Measurements from ENCODE around the gene R3HDM4. TPM values are rescaled to one million over a fixed set of nuclear protein-coding genes. Genes with fewer than 3 reads are reported as not detected.
"Not testable (repeated sequence)": the region's sequence is repeated elsewhere in the genome, so short reads cannot be mapped to it uniquely, and the experiment has no call there.

R3HDM4 gene
- total and polyA plus RNA-seq, 2 donors (not counting 3 experiments of a cell fraction or from before 2014, with no cell fraction given) = 51.8 to 53.9 TPM

DNA sequence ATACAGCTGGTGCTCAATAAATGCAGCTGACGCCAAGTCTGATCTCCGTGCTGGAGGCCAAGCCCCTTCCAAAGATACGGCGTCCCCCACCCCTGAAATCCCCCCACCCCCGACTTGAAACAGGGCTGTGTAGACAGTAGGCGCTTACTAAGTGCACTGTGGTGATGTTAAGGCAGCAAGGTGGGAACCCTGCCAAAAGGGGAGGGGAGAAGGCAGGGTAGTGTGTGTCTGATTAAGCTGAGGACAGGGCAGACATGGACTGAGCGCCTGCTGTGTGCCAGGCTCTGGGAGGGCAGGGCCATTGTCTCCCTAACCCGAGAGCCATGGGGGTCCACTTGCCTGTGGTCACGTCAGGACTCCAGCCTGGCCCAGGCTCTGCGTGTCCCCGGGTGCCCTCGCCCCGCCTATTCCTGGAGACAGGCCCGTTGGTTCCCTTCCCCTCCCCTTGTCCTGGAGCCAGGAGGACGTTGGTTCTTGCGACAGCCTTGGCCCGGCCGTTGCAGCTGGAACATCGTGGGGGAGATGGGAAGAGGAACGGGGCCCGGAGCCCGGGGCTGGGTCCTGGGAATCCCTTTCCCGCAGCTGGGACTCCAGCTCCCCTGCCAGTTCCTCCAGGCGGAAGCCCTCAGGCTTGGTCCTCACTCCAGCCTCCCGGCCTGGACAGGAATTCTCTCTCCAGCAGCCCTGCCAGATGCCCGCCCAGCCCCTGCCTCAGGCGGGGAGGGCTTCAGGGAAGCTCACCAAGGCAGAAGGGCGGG, 62.6 kb downstream of the R3HDM4 start:
- Histone ChIP-seq H3K9ac (replicated peaks; ENCODE audit: extremely low read depth, insufficient read depth, low read length) (no peak overlapping the region), H3K9me3 (replicated peaks; ENCODE audit: control insufficient read depth, insufficient read depth, low read length) (no peaks in the 10 kb centered on the region), H3K4me1 (ENCODE audit: control insufficient read depth, extremely low read depth, insufficient read depth, low read length) (no peaks in the 10 kb centered on the region), H4K20me1 (replicated peaks; ENCODE audit: control insufficient read depth, extremely low read depth, insufficient read depth, low read length) (no peaks in the 10 kb centered on the region), H3K4me3 (replicated peaks in 1 of 3; ENCODE audit: insufficient read depth in 1 of 3, low read depth in 1 of 3, low read length in 3 of 3) (no peak overlapping the region), H3K27me3 (ENCODE audit: control insufficient read depth in 2 of 2, insufficient read depth in 2 of 2, low read length in 2 of 2) (no peaks in the 10 kb centered on the region), H3K79me2 (ENCODE audit: control insufficient read depth, insufficient read depth, low read length) (no peaks in the 10 kb centered on the region), H3K4me2 (ENCODE audit: insufficient read depth, low read length) (no peak overlapping the region), H3K36me3 (ENCODE audit: control insufficient read depth in 2 of 2, extremely low read depth in 1 of 2, insufficient read depth in 2 of 2, low read length in 2 of 2) (no peaks in the 10 kb centered on the region), H3K27ac (ENCODE audit: insufficient read depth, low read depth, low read length) (no peak overlapping the region), H3K9me1 (replicated peaks; ENCODE audit: control insufficient read depth, extremely low read depth, insufficient read depth, low read length) (no peaks in the 10 kb centered on the region), H2AFZ (ENCODE audit: low read depth, low read length) (peak overlapping the region; percentile 55)
- DNase-seq (ENCODE audit: low read depth, low spot score) = no peak
- no peak for TF ChIP-seq MYC (IDR thresholded peaks at IDR 0.05; ENCODE audit: low read depth, low read length)
- TF ChIP-seq EZH2 (IDR thresholded peaks at IDR 0.05; ENCODE audit: borderline replicate concordance, low read depth, low read length, severe bottlenecking) = no peak
- TF ChIP-seq, protein P1, sequence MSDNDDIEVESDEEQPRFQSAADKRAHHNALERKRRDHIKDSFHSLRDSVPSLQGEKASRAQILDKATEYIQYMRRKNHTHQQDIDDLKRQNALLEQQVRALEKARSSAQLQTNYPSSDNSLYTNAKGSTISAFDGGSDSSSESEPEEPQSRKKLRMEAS (IDR thresholded peaks at IDR 0.05; ENCODE audit: insufficient read depth, insufficient read length) = no peak
- TF ChIP-seq POLR2A (IDR thresholded peaks at IDR 0.05; ENCODE audit: low read depth, low read length) = no peak
- TF ChIP-seq JUN (IDR thresholded peaks at IDR 0.05; ENCODE audit: borderline replicate concordance, insufficient read depth, insufficient read length, low read depth) = no peak
- TF ChIP-seq GATA2 (IDR thresholded peaks at IDR 0.05; ENCODE audit: insufficient read depth, insufficient read length, low read depth, low read length) = no peak
- TF ChIP-seq FOS (IDR thresholded peaks at IDR 0.05; ENCODE audit: borderline replicate concordance, insufficient read depth, low read length) = no peak
- TF ChIP-seq, protein P2, sequence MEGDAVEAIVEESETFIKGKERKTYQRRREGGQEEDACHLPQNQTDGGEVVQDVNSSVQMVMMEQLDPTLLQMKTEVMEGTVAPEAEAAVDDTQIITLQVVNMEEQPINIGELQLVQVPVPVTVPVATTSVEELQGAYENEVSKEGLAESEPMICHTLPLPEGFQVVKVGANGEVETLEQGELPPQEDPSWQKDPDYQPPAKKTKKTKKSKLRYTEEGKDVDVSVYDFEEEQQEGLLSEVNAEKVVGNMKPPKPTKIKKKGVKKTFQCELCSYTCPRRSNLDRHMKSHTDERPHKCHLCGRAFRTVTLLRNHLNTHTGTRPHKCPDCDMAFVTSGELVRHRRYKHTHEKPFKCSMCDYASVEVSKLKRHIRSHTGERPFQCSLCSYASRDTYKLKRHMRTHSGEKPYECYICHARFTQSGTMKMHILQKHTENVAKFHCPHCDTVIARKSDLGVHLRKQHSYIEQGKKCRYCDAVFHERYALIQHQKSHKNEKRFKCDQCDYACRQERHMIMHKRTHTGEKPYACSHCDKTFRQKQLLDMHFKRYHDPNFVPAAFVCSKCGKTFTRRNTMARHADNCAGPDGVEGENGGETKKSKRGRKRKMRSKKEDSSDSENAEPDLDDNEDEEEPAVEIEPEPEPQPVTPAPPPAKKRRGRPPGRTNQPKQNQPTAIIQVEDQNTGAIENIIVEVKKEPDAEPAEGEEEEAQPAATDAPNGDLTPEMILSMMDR (IDR thresholded peaks at IDR 0.05; ENCODE audit: extremely low read depth in 1 of 2, insufficient read depth in 1 of 2, low read depth in 1 of 2, low read length in 2 of 2) = no peak
- TF ChIP-seq POLR2AphosphoS5 (IDR thresholded peaks at IDR 0.05; ENCODE audit: insufficient read depth, low read depth, low read length) = no peak
- CTCF ChIA-PET = interaction anchor here (1.1 kb wide), 1 partner anchor 81 kb away, joined by 10 read pairs; no protein-coding TSS in a partner anchor
- POLR2A ChIA-PET = no interaction called here
- no peak for FAIRE-seq
- intact Hi-C loops (cut with micrococcal nuclease) = no loop called here
- dilution Hi-C loops (cut with MboI; ENCODE audit: extremely low pct_ligation_motif_present, low sequenced_read_pairs) = no loop called here
- BruUV-seq (replicated peaks) = no TSS peak

DNA sequence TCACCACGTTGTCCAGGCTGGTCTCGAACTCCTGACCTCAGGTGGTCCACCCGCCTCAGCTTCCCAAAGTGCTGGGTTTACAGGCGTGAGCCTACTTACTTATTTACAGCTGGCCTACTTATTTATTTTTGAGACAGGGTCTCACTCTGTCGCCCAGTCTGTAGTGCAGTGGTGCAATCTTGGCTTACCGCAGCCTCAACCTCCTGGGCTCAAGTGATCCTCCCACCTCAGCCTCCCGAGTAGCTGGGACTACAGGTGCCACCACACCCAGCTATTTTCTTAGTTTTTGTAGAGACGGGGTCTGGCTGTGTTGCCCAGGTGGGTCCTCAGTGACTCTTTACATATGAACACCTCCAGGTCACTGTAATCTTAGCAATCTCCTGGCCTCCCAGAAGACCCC, 63.8 kb downstream of the R3HDM4 start:
- CTCF ChIA-PET = interaction anchor here (0.7 to 1.4 kb wide), 5 partner anchors 9 to 152 kb away, joined by 3 to 9 read pairs (median 4); no protein-coding TSS in a partner anchor
- H3K4me2 ChIP-seq (ENCODE audit: insufficient read depth, low read length); intact Hi-C loops (cut with micrococcal nuclease); H2AFZ ChIP-seq (ENCODE audit: low read depth, low read length); H3K9me3 ChIP-seq (replicated peaks; ENCODE audit: control insufficient read depth, insufficient read depth, low read length); H3K4me1 ChIP-seq (ENCODE audit: control insufficient read depth, extremely low read depth, insufficient read depth, low read length); H4K20me1 ChIP-seq (replicated peaks; ENCODE audit: control insufficient read depth, extremely low read depth, insufficient read depth, low read length); BruUV-seq (replicated peaks); H3K9ac ChIP-seq (replicated peaks; ENCODE audit: extremely low read depth, insufficient read depth, low read length); POLR2A ChIA-PET; DNase-seq (ENCODE audit: low read depth, low spot score); H3K79me2 ChIP-seq (ENCODE audit: control insufficient read depth, insufficient read depth, low read length); FAIRE-seq; H3K27me3 ChIP-seq (ENCODE audit: control insufficient read depth in 2 of 2, insufficient read depth in 2 of 2, low read length in 2 of 2); H3K36me3 ChIP-seq (ENCODE audit: control insufficient read depth in 2 of 2, extremely low read depth in 1 of 2, insufficient read depth in 2 of 2, low read length in 2 of 2); H3K9me1 ChIP-seq (replicated peaks; ENCODE audit: control insufficient read depth, extremely low read depth, insufficient read depth, low read length); H3K4me3 ChIP-seq (replicated peaks in 1 of 3; ENCODE audit: insufficient read depth in 1 of 3, low read depth in 1 of 3, low read length in 3 of 3); dilution Hi-C loops (cut with MboI; ENCODE audit: extremely low pct_ligation_motif_present, low sequenced_read_pairs); H3K27ac ChIP-seq (ENCODE audit: insufficient read depth, low read depth, low read length): not testable (repeated sequence)

Measured in endothelial cell of umbilical vein (primary cell).